GM12875 (cell line): ENCODE measurements around the gene CYS1.

Experiments used
- H3K4me3 ChIP-seq: one replicate; pipeline ENCODE4 v1.5.1; 2011; ENCODE audit warnings: low read depth, low read length, control low read depth
- CTCF ChIP-seq: IDR thresholded peaks from 2 replicates; pipeline ENCODE4 v1.5.1; 2011; ENCODE audit warnings: low read depth, mild to moderate bottlenecking, control low read depth, inconsistent platforms, low read length, moderate library complexity, borderline replicate concordance; ENCODE audit not compliant: insufficient read depth

CYS1 gene

GRCh38 chr2:10085043-10085667 lies 4.9 kb upstream of the CYS1 start:
- TF ChIP-seq CTCF = no peak

GRCh38 chr2:10084223-10084865 lies 4.1 kb upstream of the CYS1 start:
- no peak for TF ChIP-seq CTCF
- no peak overlapping the region for H3K4me3 ChIP-seq

More at GRCh38 chr2:10085043-10085667, 4.9 kb upstream of the CYS1 start:
- no peak overlapping the region for H3K4me3 ChIP-seq

GRCh38 chr2:10083692-10084211 lies 3.5 kb upstream of the CYS1 start:
- H3K4me3 ChIP-seq = no peak overlapping the region
- no peak for TF ChIP-seq CTCF

GRCh38 chr2:10083046-10083445 lies 2.8 kb upstream of the CYS1 start:
- no peak overlapping the region for H3K4me3 ChIP-seq

GRCh38 chr2:10080536-10081304 lies 509 bp upstream of the CYS1 start:
- no peak for TF ChIP-seq CTCF
- H3K4me3 ChIP-seq = peak overlapping the region; percentile 55

More at GRCh38 chr2:10083046-10083445, 2.8 kb upstream of the CYS1 start:
- no peak for TF ChIP-seq CTCF

GRCh38 chr2:10079266-10079869 lies 843 bp downstream of the CYS1 start:
- no peak for TF ChIP-seq CTCF
- peak overlapping the region; percentile 55 for H3K4me3 ChIP-seq
